GM19099 (cell line): ENCODE data around the gene SSTR4.

Experiments used
- POLR2A ChIP-seq: IDR thresholded peaks from 3 replicates; pipeline ENCODE4 v1.6.1; 2011; ENCODE audit warnings: low read depth; ENCODE audit not compliant: insufficient read length; ENCODE audit errors: extremely low read depth

SSTR4 gene

DNA sequence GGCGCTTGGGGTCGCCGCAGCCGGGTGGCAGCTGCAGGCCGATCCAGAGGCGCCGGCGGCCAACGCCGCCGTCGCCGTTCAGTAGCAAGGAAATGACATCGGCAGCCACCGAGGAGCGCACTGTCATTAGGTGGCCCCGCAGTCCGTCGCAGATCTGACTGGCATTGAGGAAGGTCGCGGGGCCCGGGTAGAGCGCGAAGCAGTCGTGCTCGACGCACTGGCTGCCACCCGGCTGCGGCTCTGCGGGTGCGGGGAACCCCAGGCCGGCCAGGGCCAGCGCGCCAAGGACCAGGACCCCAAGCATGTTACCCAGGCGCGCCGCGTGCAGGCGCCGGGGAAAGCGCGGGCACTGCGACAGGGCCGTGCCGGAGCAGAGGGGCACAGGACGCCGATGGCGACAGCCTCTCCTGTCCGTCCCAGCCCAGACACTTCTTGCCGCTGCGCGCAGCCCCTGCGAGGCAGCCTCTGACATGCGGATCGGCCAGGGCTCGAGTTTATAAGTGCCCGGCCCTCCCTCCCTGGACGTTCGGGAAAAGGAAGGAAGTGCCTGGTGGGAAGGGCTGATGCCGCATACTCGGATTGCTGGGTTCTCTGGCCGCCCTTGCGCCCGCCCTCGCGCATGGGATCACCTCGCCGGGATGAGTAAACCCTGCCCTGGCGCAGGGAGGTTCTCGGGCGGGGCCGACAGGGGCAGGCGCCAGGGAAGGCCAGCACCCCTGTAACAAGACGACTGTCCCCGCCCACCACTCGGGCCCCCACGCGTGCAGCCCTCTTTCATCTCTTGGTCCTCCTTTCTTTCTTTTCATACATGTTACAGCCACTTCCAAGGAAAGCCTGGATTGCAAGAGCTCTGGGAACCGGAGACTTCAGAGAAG is 14.3 kb downstream of the SSTR4 start, which contains the start of gene THBD:
THBD (minus strand) TSS at position 472 of the 875 bp plus-strand sequence; CDS start at position 304, 168 bp downstream.
- no peak for TF ChIP-seq POLR2A

DNA sequence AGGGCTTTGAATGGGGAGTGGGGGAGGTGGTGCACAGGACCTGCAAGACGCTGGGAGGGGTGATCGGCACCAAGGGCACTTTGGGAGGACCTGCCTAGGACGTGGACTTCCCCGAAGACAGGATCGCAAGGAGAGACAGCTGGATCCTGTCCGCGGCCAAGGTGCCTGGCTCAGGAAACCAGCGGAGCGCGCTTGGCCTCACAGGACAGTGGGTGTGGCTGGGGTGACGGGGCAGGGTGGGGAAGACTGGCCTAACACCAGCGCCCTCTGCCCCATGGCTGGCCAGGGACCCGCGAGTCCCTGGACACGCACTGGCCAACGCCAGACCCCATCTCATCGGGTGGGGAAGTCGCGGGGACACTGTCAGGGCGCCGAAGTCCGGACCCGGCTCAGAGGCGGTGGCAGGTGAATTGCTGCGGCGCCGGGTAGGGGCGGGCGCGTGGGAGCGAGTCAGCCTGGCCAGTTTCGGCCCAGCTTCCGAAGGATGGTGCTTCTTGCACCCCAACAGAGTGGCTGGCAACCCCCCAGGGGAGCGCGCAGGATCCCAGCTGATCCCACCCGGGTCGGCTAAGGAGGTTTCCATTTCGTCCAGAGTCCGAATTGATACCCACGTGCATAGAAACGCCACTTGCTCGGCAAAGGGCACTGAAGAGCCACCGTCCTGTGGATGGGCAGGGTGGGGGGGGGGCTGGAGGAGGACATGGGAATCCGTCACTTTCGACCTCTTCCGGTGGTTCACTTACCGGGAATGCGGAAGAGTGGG is 15.1 kb downstream of the SSTR4 start:
- no peak for TF ChIP-seq POLR2A

GRCh38 chr20:23050847-23051627 is 15.9 kb downstream of the SSTR4 start:
- TF ChIP-seq POLR2A: no peak

- no peak for TF ChIP-seq POLR2A
Observed at GRCh38 chr20:23052904-23053303, 17.8 kb downstream of the SSTR4 start.

DNA sequence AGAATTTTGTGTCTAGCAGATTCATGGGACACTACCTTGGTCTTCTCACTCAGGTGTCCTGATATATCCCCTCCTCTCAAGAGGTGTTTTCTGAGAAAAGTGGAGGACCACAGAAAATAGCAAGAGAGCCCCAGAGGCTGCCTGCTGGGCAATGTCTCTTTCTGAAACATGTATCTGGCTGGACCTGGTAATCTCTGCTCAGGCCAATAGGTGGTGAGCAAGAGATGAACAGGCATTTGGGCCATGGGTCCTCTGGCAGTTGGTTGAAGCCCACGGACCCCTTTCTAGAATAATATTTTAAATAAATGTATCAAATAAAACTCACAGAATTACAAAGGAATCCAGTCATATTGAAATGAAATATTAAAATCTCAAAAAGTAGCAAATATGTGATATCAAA is 23.1 kb downstream of the SSTR4 start:
- no peak for TF ChIP-seq POLR2A

DNA sequence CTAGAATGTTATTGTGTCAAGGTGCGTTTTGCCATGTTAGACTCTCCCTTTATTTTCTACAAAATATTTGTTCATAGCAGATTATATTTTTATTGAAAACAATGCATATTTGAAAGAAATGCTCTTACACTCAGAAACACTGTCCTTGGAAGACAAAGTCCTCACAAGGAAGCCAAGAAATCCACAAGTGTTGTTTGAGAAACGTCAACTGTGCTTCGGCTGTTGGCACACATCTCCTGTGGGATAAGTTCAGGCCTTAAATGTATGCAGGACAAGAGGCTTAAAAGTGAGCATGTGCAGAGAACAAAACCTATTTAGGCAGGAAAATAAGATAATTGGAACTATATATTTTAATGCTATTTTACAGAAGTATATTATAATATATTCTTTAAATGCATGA is 23.9 kb downstream of the SSTR4 start:
- no peak for TF ChIP-seq POLR2A

DNA sequence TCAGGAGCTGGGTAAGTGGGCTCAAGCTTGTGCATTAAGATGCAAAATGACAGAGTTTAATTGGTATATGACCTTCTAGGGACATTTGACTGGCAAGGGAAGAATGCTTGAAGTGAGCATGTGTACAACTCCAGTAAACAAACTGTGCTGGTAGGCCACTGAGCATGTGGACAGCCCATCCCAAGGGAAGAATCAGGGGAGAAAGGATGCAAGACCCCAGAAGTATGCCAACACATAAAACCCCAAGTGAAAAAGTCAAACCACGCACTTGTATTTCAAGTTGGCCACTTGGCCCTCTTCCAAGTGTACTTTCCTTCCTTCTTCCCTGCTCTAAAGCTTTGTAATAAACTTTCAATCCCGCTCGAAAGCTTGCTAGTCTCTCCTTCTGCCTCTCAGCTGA is 24.7 kb downstream of the SSTR4 start:
- TF ChIP-seq POLR2A: no peak

GRCh38 chr20:23060629-23061028 is 25.5 kb downstream of the SSTR4 start:
- TF ChIP-seq POLR2A: no peak

- no peak for TF ChIP-seq POLR2A
Observed at GRCh38 chr20:23061262-23061661, 26.1 kb downstream of the SSTR4 start.

DNA sequence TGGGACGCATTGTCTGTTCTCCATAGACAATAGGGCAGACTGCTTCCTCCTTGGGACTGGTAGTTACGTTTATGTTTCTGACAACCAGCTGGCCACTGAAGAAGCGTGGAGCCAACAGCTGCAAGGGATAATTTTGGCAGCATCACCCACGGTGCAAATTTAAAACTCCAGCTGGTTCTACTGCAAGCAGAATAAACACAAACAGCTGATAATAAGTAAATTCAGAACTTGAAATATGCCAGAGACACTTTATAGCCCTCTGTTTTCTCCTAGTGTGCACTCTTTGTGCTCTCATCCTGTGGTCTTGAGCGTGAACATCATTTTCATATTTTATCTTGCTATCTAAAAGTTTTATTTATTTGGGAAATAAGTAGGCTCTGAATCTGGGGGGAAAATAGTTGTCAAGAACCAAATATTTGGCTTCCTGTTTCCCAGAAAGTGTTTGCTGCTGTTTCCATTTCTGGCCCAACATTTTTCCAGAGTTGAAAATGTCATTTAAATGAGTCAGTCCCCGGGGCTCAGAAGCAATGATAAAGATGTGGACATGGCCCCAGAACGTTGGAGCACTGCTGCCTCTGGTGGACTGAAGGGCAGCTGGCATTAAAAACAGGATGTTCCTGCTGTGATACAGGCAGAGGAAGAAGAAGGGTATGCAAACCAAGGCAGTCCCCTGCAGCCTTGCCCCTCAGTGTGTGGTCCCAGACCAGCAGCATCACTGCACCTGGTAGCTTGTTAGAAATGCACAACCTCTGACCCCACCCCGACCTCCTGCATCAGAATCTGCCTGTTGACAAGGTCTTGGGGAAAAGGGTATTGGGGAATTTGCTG is 26.8 kb downstream of the SSTR4 start:
- no peak for TF ChIP-seq POLR2A

DNA sequence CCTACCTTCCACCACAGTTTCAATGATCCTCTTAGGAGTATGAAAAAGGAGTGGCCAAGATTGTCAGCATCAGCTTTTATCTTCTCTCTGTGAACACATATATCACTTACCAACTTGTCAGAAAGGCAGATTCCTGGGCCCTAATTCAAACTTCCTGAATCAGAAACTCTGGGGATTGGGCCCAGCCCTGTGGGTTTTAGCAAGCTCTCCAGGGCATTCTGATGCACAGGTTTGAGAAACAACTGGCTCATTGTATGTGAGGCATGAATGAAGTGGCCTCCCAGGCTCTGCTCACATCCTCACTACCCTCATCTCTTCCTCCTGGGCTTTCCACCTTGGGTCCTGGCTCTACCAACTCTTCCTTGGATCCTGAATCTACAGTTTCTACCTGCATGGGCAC is 27.5 kb downstream of the SSTR4 start:
- TF ChIP-seq POLR2A: no peak

DNA sequence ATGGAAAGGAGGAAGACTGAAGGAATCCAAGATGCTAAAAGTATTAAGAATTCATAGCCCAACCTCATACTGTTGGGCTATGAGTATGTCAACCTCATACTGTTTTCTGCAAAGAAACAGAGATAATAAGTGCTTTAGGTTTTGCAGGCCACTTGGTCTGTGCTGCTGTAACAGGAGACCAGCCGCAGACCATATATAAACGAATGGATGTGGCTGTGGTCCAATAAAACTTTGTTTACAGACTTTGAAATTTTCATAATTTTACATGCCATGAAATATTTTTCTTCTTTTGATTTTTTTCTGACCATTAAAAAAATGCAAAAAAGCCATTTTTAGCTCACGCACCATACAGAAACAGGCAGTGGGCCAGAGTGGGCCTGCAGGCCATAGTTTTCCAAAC is 28.1 kb downstream of the SSTR4 start:
- TF ChIP-seq POLR2A: no peak

- no peak for TF ChIP-seq POLR2A
Observed at GRCh38 chr20:23063581-23063980, 28.5 kb downstream of the SSTR4 start.
